GM23338 (cell line): ENCODE data around the gene ZNF382. TPM values are rescaled to one million over a fixed set of nuclear protein-coding genes. Genes with fewer than 3 reads are reported as not detected.

Source experiments
- ATAC-seq: fragments of 200-7000 bp; cut with Tn5 transposase; 3 replicates; pipeline ENCODE4 v1.9.1; 2020
- DNase-seq: peaks from one replicate; pipeline ENCODE4 v3.0.0-alpha.2; 2015; ENCODE audit warnings: low spot score
- H2AFZ ChIP-seq: fragments of 200-600 bp; sonication (generic); 2 replicates; pipeline ENCODE4 v1.8.0; 2016; ENCODE audit warnings: antibody characterized with exemption, mild to moderate bottlenecking, moderate library complexity
- H3F3A ChIP-seq: fragments of 200-600 bp; sonication (generic); replicated peaks from 2 replicates; pipeline ENCODE4 v1.8.0; 2017; ENCODE audit warnings: antibody characterized with exemption, mixed run types, low read depth
- H3K27ac ChIP-seq: fragments of 200-600 bp; sonication (generic); 2 replicates; pipeline ENCODE4 v1.6.1; 2016; ENCODE audit warnings: low read depth
- H3K27me3 ChIP-seq: fragments of 200-600 bp; sonication (generic); 2 replicates; pipeline ENCODE4 v1.8.0; 2016; ENCODE audit warnings: mild to moderate bottlenecking, mixed run types, moderate library complexity; ENCODE audit not compliant: insufficient read depth
- H3K36me3 ChIP-seq: fragments of 200-600 bp; sonication (generic); 2 replicates; pipeline ENCODE4 v1.8.0; 2016; ENCODE audit warnings: mild to moderate bottlenecking; ENCODE audit not compliant: insufficient read depth
- H3K4me1 ChIP-seq: fragments of 200-600 bp; sonication (generic); 2 replicates; pipeline ENCODE4 v1.8.0; 2016; ENCODE audit warnings: mild to moderate bottlenecking, moderate library complexity; ENCODE audit not compliant: insufficient read depth
- H3K4me2 ChIP-seq: fragments of 200-600 bp; sonication (generic); 2 replicates; pipeline ENCODE4 v1.7.1; 2017; ENCODE audit warnings: mixed run types
- H3K4me3 ChIP-seq: fragments of 200-600 bp; sonication (generic); 2 replicates; pipeline ENCODE4 v1.6.1; 2016; ENCODE audit warnings: mixed run types
- H3K79me2 ChIP-seq: fragments of 200-600 bp; sonication (generic); replicated peaks from 2 replicates; pipeline ENCODE4 v1.8.0; 2017; ENCODE audit warnings: mild to moderate bottlenecking; ENCODE audit not compliant: insufficient read depth
- H3K9me2 ChIP-seq: fragments of 200-600 bp; sonication (generic); 2 replicates; pipeline ENCODE4 v1.8.0; 2017; ENCODE audit not compliant: insufficient read depth
- H4K20me1 ChIP-seq: fragments of 200-600 bp; sonication (generic); replicated peaks from 2 replicates; pipeline ENCODE4 v1.8.0; 2017; ENCODE audit warnings: mild to moderate bottlenecking; ENCODE audit not compliant: insufficient read depth
- H3K27ac Mint-ChIP-seq: 2 replicates; pipeline ENCODE4 v1.8.0; 2020; ENCODE audit warnings: inconsistent platforms, mild to moderate bottlenecking, moderate library complexity, mixed read lengths
- H3K27me3 Mint-ChIP-seq: 3 replicates; pipeline ENCODE4 v1.8.0; 2022; ENCODE audit warnings: low read depth, mild to moderate bottlenecking, moderate library complexity, mixed read lengths, inconsistent platforms; ENCODE audit not compliant: insufficient read depth, poor library complexity
- H3K36me3 Mint-ChIP-seq: 3 replicates; pipeline ENCODE4 v1.8.0; 2021; ENCODE audit warnings: low read depth, mild to moderate bottlenecking, inconsistent platforms, moderate library complexity, mixed read lengths
- H3K4me1 Mint-ChIP-seq: 3 replicates; pipeline ENCODE4 v1.8.0; 2020; ENCODE audit warnings: mild to moderate bottlenecking, inconsistent platforms, mixed read lengths
- H3K4me3 Mint-ChIP-seq: 3 replicates; pipeline ENCODE4 v1.8.0; 2021; ENCODE audit warnings: moderate library complexity, mild to moderate bottlenecking, inconsistent platforms, mixed read lengths
- H3K9me3 Mint-ChIP-seq: 3 replicates; pipeline ENCODE4 v1.8.0; 2020; ENCODE audit warnings: moderate library complexity, mild to moderate bottlenecking, inconsistent platforms, mixed read lengths
- CREB1 ChIP-seq: fragments of 250-450 bp; sonication (Bioruptor Pico); IDR thresholded peaks from 2 replicates; pipeline ENCODE4 v1.5.0; 2020; ENCODE audit warnings: low read depth, mild to moderate bottlenecking, moderate library complexity
- EZH2 ChIP-seq: fragments of 200-600 bp; sonication (generic); IDR thresholded peaks from one replicate; pipeline ENCODE4 v1.8.0; 2017; ENCODE audit warnings: antibody characterized with exemption, mild to moderate bottlenecking, low read depth; ENCODE audit not compliant: unreplicated experiment
- EZH2phosphoT487 ChIP-seq: fragments of 200-600 bp; sonication (generic); IDR thresholded peaks from one replicate; pipeline ENCODE4 v1.8.1; 2018; ENCODE audit warnings: antibody characterized with exemption; ENCODE audit not compliant: unreplicated experiment
- JUNB ChIP-seq: IDR thresholded peaks from one replicate; pipeline ENCODE4 v1.6.1; 2016; ENCODE audit warnings: antibody characterized with exemption; ENCODE audit not compliant: unreplicated experiment
- NANOG ChIP-seq: IDR thresholded peaks from 2 replicates; pipeline ENCODE4 v1.6.1; 2016; ENCODE audit warnings: antibody characterized with exemption, borderline replicate concordance
- POLR2AphosphoS5 ChIP-seq: IDR thresholded peaks from 2 replicates; pipeline ENCODE4 v1.6.1; 2016; ENCODE audit warnings: antibody characterized with exemption, low read depth
- STAT1 ChIP-seq: IDR thresholded peaks from one replicate; pipeline ENCODE4 v1.6.1; 2016; ENCODE audit warnings: antibody characterized with exemption; ENCODE audit not compliant: unreplicated experiment
- ZNF114 ChIP-seq: fragments of 250-450 bp; sonication (Bioruptor Pico); IDR thresholded peaks from 2 replicates; pipeline ENCODE4 v1.5.0; 2020; ENCODE audit warnings: mild to moderate bottlenecking, moderate library complexity
- ZNF331 ChIP-seq: fragments of 250-450 bp; sonication (Bioruptor Pico); IDR thresholded peaks from 2 replicates; pipeline ENCODE4 v1.5.0; 2020; ENCODE audit warnings: low read depth, mild to moderate bottlenecking, moderate library complexity
- polyA plus RNA-seq: library from polyadenylated mRNA; unstranded; fragments of >200 nt; fragmentation: Nextera tagmentation; extraction: Ambion mirVana; gene quantifications from 2 replicates; pipeline ENCODE4 v1.2.1, GENCODE V29; 2016
- total RNA-seq: library from RNA; depleted of rRNA; stranded (reverse); fragments of >200 nt; shearing (Covaris generic); gene quantifications from 2 replicates; pipeline ENCODE4 v1.2.3, GENCODE V29; 2014
- TF ChIP-seq, protein P1 (sequence below): fragments of 250-450 bp; sonication (Bioruptor Pico); IDR thresholded peaks from 2 replicates; pipeline ENCODE4 v1.5.0; 2020; ENCODE audit warnings: mild to moderate bottlenecking, moderate library complexity
- TF ChIP-seq, protein P2 (sequence below), 2 experiments: fragments of 200-600 bp in 1 of 2; sonication (generic) in 1 of 2; conservative IDR thresholded peaks; 2 replicates each; pipeline versions ENCODE4 v1.5.1 to v1.6.1; 2016 to 2017; ENCODE audit warnings: antibody characterized with exemption in 2 of 2, low read depth in 2 of 2, mild to moderate bottlenecking in 2 of 2, moderate library complexity in 1 of 2
- TF ChIP-seq, protein P3 (sequence below): IDR thresholded peaks from 2 replicates; pipeline ENCODE4 v1.6.1; 2016; ENCODE audit warnings: antibody characterized with exemption
- TF ChIP-seq, protein P4 (sequence below): IDR thresholded peaks from one replicate; pipeline ENCODE4 v1.6.1; 2018; ENCODE audit warnings: antibody characterized with exemption; ENCODE audit not compliant: unreplicated experiment

Gene ZNF382
- total and polyA plus RNA-seq, 2 experiments from 2014 or later, result 3.8 to 11.5 TPM

DNA sequence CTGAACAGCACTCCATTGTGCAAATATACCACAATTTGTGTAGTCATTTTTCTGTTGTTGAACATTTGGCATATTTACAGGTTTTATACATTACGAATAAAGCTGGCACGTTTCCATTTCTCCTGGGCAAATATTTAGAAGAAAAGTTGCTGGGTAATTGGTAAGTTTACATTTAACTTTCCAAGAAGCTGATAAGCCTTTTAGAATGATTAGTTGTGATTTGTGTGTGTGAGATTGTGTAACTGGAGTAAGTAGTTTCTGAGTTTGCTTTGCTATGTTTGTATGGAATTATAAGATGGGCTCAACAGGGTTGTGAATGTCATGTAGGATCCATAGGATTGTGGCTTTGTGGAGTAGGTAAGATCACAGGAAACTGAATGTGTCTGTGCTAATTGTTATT lies 30.4 kb upstream of the ZNF382 start:
- H3K4me1 ChIP-seq, result 0 out of 2 replicates have a peak, but pooled peaks cover 5% of the 10 kb centered on the region
- peak overlapping the region; percentile 92 for H3K4me2 ChIP-seq
- H3K4me1 Mint-ChIP-seq, result peaks cover 13% of the 10 kb centered on the region; the same call in 2 of the 3 replicates
- DNase-seq (no peak), ATAC-seq (no peak)
- H3K27me3 ChIP-seq, result no peaks in the 10 kb centered on the region
- H2AFZ ChIP-seq, result no peak overlapping the region
- H3K4me3 Mint-ChIP-seq, result peak overlapping the region; percentile 90
- no peak overlapping the region for H3K27ac ChIP-seq
- H3K36me3 Mint-ChIP-seq, result peaks cover 43% of the 10 kb centered on the region
- H3K9me3 Mint-ChIP-seq, result no peaks in the 10 kb centered on the region
- no peaks in the 10 kb centered on the region for H3K27me3 Mint-ChIP-seq
- peaks cover 62% of the 10 kb centered on the region for H3K79me2 ChIP-seq
- H3K36me3 ChIP-seq, result peaks cover 20% of the 10 kb centered on the region
- no peaks in the 10 kb centered on the region; the same call in none of the 2 replicates for H4K20me1 ChIP-seq
- H3F3A ChIP-seq, result no peaks in the 10 kb centered on the region
- no peak overlapping the region for H3K27ac Mint-ChIP-seq
- TF ChIP-seq ZNF331 (CRISPR knock-in tag) (no peak), EZH2phosphoT487 (no peak), CREB1 (no peak), ZNF114 (no peak), EZH2 (no peak), JUNB (no peak), STAT1 (no peak), POLR2AphosphoS5 (no peak), NANOG (no peak)
- TF ChIP-seq, protein P1, sequence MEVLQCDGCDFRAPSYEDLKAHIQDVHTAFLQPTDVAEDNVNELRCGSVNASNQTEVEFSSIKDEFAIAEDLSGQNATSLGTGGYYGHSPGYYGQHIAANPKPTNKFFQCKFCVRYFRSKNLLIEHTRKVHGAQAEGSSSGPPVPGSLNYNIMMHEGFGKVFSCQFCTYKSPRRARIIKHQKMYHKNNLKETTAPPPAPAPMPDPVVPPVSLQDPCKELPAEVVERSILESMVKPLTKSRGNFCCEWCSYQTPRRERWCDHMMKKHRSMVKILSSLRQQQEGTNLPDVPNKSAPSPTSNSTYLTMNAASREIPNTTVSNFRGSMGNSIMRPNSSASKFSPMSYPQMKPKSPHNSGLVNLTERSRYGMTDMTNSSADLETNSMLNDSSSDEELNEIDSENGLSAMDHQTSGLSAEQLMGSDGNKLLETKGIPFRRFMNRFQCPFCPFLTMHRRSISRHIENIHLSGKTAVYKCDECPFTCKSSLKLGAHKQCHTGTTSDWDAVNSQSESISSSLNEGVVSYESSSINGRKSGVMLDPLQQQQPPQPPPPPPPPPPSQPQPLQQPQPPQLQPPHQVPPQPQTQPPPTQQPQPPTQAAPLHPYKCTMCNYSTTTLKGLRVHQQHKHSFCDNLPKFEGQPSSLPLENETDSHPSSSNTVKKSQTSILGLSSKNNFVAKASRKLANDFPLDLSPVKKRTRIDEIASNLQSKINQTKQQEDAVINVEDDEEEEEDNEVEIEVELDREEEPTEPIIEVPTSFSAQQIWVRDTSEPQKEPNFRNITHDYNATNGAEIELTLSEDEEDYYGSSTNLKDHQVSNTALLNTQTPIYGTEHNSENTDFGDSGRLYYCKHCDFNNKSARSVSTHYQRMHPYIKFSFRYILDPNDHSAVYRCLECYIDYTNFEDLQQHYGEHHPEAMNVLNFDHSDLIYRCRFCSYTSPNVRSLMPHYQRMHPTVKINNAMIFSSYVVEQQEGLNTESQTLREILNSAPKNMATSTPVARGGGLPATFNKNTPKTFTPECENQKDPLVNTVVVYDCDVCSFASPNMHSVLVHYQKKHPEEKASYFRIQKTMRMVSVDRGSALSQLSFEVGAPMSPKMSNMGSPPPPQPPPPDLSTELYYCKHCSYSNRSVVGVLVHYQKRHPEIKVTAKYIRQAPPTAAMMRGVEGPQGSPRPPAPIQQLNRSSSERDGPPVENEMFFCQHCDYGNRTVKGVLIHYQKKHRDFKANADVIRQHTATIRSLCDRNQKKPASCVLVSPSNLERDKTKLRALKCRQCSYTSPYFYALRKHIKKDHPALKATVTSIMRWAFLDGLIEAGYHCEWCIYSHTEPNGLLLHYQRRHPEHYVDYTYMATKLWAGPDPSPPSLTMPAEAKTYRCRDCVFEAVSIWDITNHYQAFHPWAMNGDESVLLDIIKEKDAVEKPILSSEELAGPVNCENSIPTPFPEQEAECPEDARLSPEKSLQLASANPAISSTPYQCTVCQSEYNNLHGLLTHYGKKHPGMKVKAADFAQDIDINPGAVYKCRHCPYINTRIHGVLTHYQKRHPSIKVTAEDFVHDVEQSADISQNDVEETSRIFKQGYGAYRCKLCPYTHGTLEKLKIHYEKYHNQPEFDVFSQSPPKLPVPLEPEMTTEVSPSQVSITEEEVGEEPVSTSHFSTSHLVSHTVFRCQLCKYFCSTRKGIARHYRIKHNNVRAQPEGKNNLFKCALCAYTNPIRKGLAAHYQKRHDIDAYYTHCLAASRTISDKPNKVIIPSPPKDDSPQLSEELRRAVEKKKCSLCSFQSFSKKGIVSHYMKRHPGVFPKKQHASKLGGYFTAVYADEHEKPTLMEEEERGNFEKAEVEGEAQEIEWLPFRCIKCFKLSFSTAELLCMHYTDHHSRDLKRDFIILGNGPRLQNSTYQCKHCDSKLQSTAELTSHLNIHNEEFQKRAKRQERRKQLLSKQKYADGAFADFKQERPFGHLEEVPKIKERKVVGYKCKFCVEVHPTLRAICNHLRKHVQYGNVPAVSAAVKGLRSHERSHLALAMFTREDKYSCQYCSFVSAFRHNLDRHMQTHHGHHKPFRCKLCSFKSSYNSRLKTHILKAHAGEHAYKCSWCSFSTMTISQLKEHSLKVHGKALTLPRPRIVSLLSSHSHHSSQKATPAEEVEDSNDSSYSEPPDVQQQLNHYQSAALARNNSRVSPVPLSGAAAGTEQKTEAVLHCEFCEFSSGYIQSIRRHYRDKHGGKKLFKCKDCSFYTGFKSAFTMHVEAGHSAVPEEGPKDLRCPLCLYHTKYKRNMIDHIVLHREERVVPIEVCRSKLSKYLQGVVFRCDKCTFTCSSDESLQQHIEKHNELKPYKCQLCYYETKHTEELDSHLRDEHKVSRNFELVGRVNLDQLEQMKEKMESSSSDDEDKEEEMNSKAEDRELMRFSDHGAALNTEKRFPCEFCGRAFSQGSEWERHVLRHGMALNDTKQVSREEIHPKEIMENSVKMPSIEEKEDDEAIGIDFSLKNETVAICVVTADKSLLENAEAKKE, result no peak
- TF ChIP-seq, protein P2, sequence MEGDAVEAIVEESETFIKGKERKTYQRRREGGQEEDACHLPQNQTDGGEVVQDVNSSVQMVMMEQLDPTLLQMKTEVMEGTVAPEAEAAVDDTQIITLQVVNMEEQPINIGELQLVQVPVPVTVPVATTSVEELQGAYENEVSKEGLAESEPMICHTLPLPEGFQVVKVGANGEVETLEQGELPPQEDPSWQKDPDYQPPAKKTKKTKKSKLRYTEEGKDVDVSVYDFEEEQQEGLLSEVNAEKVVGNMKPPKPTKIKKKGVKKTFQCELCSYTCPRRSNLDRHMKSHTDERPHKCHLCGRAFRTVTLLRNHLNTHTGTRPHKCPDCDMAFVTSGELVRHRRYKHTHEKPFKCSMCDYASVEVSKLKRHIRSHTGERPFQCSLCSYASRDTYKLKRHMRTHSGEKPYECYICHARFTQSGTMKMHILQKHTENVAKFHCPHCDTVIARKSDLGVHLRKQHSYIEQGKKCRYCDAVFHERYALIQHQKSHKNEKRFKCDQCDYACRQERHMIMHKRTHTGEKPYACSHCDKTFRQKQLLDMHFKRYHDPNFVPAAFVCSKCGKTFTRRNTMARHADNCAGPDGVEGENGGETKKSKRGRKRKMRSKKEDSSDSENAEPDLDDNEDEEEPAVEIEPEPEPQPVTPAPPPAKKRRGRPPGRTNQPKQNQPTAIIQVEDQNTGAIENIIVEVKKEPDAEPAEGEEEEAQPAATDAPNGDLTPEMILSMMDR (conservative IDR thresholded peaks at IDR 0.05; ENCODE audit: low read depth in 2 of 2), result no peak
- TF ChIP-seq, protein P3, sequence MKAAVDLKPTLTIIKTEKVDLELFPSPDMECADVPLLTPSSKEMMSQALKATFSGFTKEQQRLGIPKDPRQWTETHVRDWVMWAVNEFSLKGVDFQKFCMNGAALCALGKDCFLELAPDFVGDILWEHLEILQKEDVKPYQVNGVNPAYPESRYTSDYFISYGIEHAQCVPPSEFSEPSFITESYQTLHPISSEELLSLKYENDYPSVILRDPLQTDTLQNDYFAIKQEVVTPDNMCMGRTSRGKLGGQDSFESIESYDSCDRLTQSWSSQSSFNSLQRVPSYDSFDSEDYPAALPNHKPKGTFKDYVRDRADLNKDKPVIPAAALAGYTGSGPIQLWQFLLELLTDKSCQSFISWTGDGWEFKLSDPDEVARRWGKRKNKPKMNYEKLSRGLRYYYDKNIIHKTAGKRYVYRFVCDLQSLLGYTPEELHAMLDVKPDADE, result no peak
- TF ChIP-seq, protein P4, sequence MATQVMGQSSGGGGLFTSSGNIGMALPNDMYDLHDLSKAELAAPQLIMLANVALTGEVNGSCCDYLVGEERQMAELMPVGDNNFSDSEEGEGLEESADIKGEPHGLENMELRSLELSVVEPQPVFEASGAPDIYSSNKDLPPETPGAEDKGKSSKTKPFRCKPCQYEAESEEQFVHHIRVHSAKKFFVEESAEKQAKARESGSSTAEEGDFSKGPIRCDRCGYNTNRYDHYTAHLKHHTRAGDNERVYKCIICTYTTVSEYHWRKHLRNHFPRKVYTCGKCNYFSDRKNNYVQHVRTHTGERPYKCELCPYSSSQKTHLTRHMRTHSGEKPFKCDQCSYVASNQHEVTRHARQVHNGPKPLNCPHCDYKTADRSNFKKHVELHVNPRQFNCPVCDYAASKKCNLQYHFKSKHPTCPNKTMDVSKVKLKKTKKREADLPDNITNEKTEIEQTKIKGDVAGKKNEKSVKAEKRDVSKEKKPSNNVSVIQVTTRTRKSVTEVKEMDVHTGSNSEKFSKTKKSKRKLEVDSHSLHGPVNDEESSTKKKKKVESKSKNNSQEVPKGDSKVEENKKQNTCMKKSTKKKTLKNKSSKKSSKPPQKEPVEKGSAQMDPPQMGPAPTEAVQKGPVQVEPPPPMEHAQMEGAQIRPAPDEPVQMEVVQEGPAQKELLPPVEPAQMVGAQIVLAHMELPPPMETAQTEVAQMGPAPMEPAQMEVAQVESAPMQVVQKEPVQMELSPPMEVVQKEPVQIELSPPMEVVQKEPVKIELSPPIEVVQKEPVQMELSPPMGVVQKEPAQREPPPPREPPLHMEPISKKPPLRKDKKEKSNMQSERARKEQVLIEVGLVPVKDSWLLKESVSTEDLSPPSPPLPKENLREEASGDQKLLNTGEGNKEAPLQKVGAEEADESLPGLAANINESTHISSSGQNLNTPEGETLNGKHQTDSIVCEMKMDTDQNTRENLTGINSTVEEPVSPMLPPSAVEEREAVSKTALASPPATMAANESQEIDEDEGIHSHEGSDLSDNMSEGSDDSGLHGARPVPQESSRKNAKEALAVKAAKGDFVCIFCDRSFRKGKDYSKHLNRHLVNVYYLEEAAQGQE, result no peak
- peak overlapping the region; percentile 99 for H3K4me3 ChIP-seq
- no peaks in the 10 kb centered on the region for H3K9me2 ChIP-seq
